Measurements from ENCODE around the gene NAP1L4.

NAP1L4 gene

DNA sequence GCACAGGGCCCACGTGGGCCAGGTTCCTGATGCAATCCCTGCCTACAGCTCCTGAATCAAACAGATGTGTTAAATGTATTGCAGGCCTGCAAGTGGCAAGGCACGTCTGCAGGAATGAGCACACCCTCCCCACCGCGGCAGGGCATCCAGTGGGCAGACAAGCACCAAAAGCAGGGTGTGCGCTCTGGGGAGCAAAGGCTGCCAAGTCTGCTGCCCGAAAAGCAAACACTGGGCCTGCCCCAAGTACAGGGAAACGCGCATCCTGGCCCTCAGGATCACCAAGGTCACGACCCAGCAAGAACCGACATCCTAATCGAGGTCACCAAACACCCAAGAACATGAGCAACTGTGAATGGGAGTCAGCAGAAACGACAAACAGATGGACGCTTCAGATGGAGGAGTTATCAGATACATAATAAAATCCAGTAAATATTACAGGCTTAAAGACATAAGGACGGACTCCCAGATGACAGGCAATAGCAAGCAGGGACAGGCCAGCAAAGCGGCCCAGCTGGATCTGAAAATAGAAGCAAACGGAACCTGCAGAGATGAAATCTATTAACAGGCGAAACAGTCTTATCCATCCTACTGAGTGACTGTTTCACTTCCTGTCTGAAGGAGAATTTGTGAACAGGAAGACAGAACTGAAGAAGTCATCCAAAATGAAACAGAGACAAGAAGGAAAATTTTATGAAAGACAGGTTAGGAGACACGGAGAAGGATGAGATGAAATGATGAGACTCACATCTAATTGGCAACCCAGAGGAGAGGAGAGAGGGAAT is 38.4 kb upstream of the NAP1L4 start:
- Histone ChIP-seq H3K36me3 (ENCODE audit: insufficient read depth, insufficient read length, low read length) (peaks cover 66% of the 10 kb centered on the region), H3K27me3 (ENCODE audit: insufficient read depth, insufficient read length) (no peaks in the 10 kb centered on the region), H3K4me3 (ENCODE audit: insufficient read length, low read depth) (no peak overlapping the region), H3K4me1 (ENCODE audit: insufficient read depth, insufficient read length) (no peaks in the 10 kb centered on the region), H3K9me3 (ENCODE audit: insufficient read depth, low read length) (no peaks in the 10 kb centered on the region), H3K9ac (ENCODE audit: insufficient read length, low read depth) (no peak overlapping the region)
- no peak for TF ChIP-seq YY1 (IDR thresholded peaks at IDR 0.05; ENCODE audit: insufficient read depth, insufficient read length)
- no peak for TF ChIP-seq SUZ12 (IDR thresholded peaks at IDR 0.05; ENCODE audit: extremely low read depth, insufficient read depth, insufficient read length)
- no peak for TF ChIP-seq ZNF274 (IDR thresholded peaks at IDR 0.05; ENCODE audit: low read depth, low read length)
- DNase-seq (ENCODE audit: low read depth, low spot score), result no peak

DNA sequence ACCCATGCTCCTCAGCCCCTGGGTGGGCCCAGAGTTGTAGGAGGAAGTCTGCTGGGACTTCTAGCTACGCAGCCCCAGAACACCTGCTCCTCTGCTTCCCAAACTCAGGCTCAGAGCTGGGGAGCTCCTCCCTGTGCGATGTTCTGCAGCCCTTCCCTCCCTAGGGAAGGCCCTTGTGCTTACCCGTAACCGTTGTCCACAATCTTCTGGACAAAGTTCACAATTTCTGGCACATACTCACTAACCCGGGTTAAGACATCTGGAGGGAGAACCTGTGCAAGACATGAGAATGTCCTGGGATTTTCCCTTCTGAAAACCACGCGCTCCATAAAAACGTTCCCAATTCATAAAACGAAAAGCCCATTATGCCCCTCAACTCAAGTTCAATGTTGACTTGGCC is 36.7 kb upstream of the NAP1L4 start:
- no peaks in the 10 kb centered on the region for H3K9me3 ChIP-seq (ENCODE audit: insufficient read depth, low read length)
- no peak overlapping the region for H3K9ac ChIP-seq (ENCODE audit: insufficient read length, low read depth)
- H3K36me3 ChIP-seq (ENCODE audit: insufficient read depth, insufficient read length, low read length), result peaks cover 65% of the 10 kb centered on the region
- no peak for DNase-seq (ENCODE audit: low read depth, low spot score)
- TF ChIP-seq ZNF274 (IDR thresholded peaks at IDR 0.05; ENCODE audit: low read depth, low read length), result no peak
- TF ChIP-seq SUZ12 (IDR thresholded peaks at IDR 0.05; ENCODE audit: extremely low read depth, insufficient read depth, insufficient read length), result no peak
- TF ChIP-seq YY1 (IDR thresholded peaks at IDR 0.05; ENCODE audit: insufficient read depth, insufficient read length), result no peak
- no peaks in the 10 kb centered on the region for H3K4me1 ChIP-seq (ENCODE audit: insufficient read depth, insufficient read length)
- no peaks in the 10 kb centered on the region for H3K27me3 ChIP-seq (ENCODE audit: insufficient read depth, insufficient read length)
- no peak overlapping the region for H3K4me3 ChIP-seq (ENCODE audit: insufficient read length, low read depth)

- TF ChIP-seq YY1 (IDR thresholded peaks at IDR 0.05; ENCODE audit: insufficient read depth, insufficient read length) (no peak), ZNF274 (IDR thresholded peaks at IDR 0.05; ENCODE audit: low read depth, low read length) (no peak), SUZ12 (IDR thresholded peaks at IDR 0.05; ENCODE audit: extremely low read depth, insufficient read depth, insufficient read length) (no peak)
- H3K27me3 ChIP-seq (ENCODE audit: insufficient read depth, insufficient read length), result no peaks in the 10 kb centered on the region
- DNase-seq (ENCODE audit: low read depth, low spot score), result no peak
- peaks cover 61% of the 10 kb centered on the region for H3K36me3 ChIP-seq (ENCODE audit: insufficient read depth, insufficient read length, low read length)
- H3K9ac ChIP-seq (ENCODE audit: insufficient read length, low read depth), result no peak overlapping the region
- H3K4me3 ChIP-seq (ENCODE audit: insufficient read length, low read depth), result no peak overlapping the region
- H3K9me3 ChIP-seq (ENCODE audit: insufficient read depth, low read length), result no peaks in the 10 kb centered on the region
- no peaks in the 10 kb centered on the region for H3K4me1 ChIP-seq (ENCODE audit: insufficient read depth, insufficient read length)
These were observed 34.7 kb upstream of the NAP1L4 start for GRCh38 chr11:3026803-3027202.

DNA sequence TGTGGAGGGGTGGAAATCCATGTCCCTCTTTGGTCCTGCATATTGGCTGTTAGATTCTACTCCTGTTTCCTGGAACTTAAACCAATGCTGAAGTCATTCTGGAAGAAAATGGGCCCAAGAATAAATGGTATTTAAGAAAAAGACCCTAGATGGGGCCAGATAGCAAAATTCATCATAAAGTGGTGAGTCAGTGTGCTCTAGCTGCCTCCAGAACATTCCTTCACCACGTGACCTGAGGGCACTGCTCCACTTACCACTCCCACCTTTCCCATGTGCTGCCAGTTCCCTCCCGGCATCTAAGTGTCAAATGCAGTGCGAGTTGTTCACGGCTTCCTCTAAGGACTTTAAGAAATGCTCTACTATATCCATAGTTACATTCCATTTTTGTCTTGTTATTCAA is 30.9 kb upstream of the NAP1L4 start:
- Histone ChIP-seq H3K4me1 (ENCODE audit: insufficient read depth, insufficient read length) (no peaks in the 10 kb centered on the region), H3K9ac (ENCODE audit: insufficient read length, low read depth) (no peak overlapping the region), H3K36me3 (ENCODE audit: insufficient read depth, insufficient read length, low read length) (peaks cover 64% of the 10 kb centered on the region), H3K4me3 (ENCODE audit: insufficient read length, low read depth) (no peak overlapping the region), H3K9me3 (ENCODE audit: insufficient read depth, low read length) (no peaks in the 10 kb centered on the region), H3K27me3 (ENCODE audit: insufficient read depth, insufficient read length) (no peaks in the 10 kb centered on the region)
- no peak for DNase-seq (ENCODE audit: low read depth, low spot score)
- TF ChIP-seq ZNF274 (IDR thresholded peaks at IDR 0.05; ENCODE audit: low read depth, low read length) (no peak), YY1 (IDR thresholded peaks at IDR 0.05; ENCODE audit: insufficient read depth, insufficient read length) (no peak), SUZ12 (IDR thresholded peaks at IDR 0.05; ENCODE audit: extremely low read depth, insufficient read depth, insufficient read length) (no peak)

GRCh38 chr11:3022300-3022967 is 30.3 kb upstream of the NAP1L4 start:
- Histone ChIP-seq H3K4me1 (ENCODE audit: insufficient read depth, insufficient read length) (no peaks in the 10 kb centered on the region), H3K36me3 (ENCODE audit: insufficient read depth, insufficient read length, low read length) (peaks cover 69% of the 10 kb centered on the region), H3K9me3 (ENCODE audit: insufficient read depth, low read length) (no peaks in the 10 kb centered on the region), H3K9ac (ENCODE audit: insufficient read length, low read depth) (no peak overlapping the region), H3K4me3 (ENCODE audit: insufficient read length, low read depth) (no peak overlapping the region), H3K27me3 (ENCODE audit: insufficient read depth, insufficient read length) (no peaks in the 10 kb centered on the region)
- TF ChIP-seq ZNF274 (IDR thresholded peaks at IDR 0.05; ENCODE audit: low read depth, low read length) (no peak), YY1 (IDR thresholded peaks at IDR 0.05; ENCODE audit: insufficient read depth, insufficient read length) (no peak), SUZ12 (IDR thresholded peaks at IDR 0.05; ENCODE audit: extremely low read depth, insufficient read depth, insufficient read length) (no peak)
- no peak for DNase-seq (ENCODE audit: low read depth, low spot score)

- peaks cover 67% of the 10 kb centered on the region for H3K36me3 ChIP-seq (ENCODE audit: insufficient read depth, insufficient read length, low read length)
- no peaks in the 10 kb centered on the region for H3K27me3 ChIP-seq (ENCODE audit: insufficient read depth, insufficient read length)
- DNase-seq (ENCODE audit: low read depth, low spot score), result peak; percentile 22
- no peak overlapping the region for H3K4me3 ChIP-seq (ENCODE audit: insufficient read length, low read depth)
- H3K4me1 ChIP-seq (ENCODE audit: insufficient read depth, insufficient read length), result no peaks in the 10 kb centered on the region
- H3K9me3 ChIP-seq (ENCODE audit: insufficient read depth, low read length), result no peaks in the 10 kb centered on the region
- no peak overlapping the region for H3K9ac ChIP-seq (ENCODE audit: insufficient read length, low read depth)
- TF ChIP-seq SUZ12 (IDR thresholded peaks at IDR 0.05; ENCODE audit: extremely low read depth, insufficient read depth, insufficient read length) (no peak), ZNF274 (IDR thresholded peaks at IDR 0.05; ENCODE audit: low read depth, low read length) (no peak), YY1 (IDR thresholded peaks at IDR 0.05; ENCODE audit: insufficient read depth, insufficient read length) (no peak)
These were observed 29.0 kb upstream of the NAP1L4 start for GRCh38 chr11:3021125-3021524.

GRCh38 chr11:3020011-3020410 is 27.9 kb upstream of the NAP1L4 start:
- Histone ChIP-seq H3K36me3 (ENCODE audit: insufficient read depth, insufficient read length, low read length) (peaks cover 71% of the 10 kb centered on the region), H3K4me1 (ENCODE audit: insufficient read depth, insufficient read length) (no peaks in the 10 kb centered on the region), H3K27me3 (ENCODE audit: insufficient read depth, insufficient read length) (no peaks in the 10 kb centered on the region), H3K4me3 (ENCODE audit: insufficient read length, low read depth) (no peak overlapping the region), H3K9ac (ENCODE audit: insufficient read length, low read depth) (no peak overlapping the region), H3K9me3 (ENCODE audit: insufficient read depth, low read length) (no peaks in the 10 kb centered on the region)
- no peak for TF ChIP-seq SUZ12 (IDR thresholded peaks at IDR 0.05; ENCODE audit: extremely low read depth, insufficient read depth, insufficient read length)
- TF ChIP-seq YY1 (IDR thresholded peaks at IDR 0.05; ENCODE audit: insufficient read depth, insufficient read length), result no peak
- TF ChIP-seq ZNF274 (IDR thresholded peaks at IDR 0.05; ENCODE audit: low read depth, low read length), result no peak
- no peak for DNase-seq (ENCODE audit: low read depth, low spot score)
